Karpas-422 (cell line): ENCODE results near the gene CCM2L. TPM values are rescaled to one million over a fixed set of nuclear protein-coding genes. Genes with fewer than 3 reads are reported as not detected.

Experiments used
- DNase-seq: peaks from one replicate; pipeline ENCODE4 v3.0.0-alpha.2; 2015
- H2AFZ ChIP-seq: fragments of 200-600 bp; sonication (generic); 2 replicates; pipeline ENCODE4 v1.6.1; 2014; ENCODE audit warnings: antibody characterized with exemption, low read length, mixed read lengths
- H3K27ac ChIP-seq: fragments of 200-600 bp; sonication (generic); 2 replicates; pipeline ENCODE4 v1.5.1; 2014; ENCODE audit warnings: mild to moderate bottlenecking, low read length, moderate library complexity
- H3K27me3 ChIP-seq: fragments of 200-600 bp; sonication (generic); 2 replicates; pipeline ENCODE4 v1.6.1; 2014; ENCODE audit warnings: low read length, mixed read lengths
- H3K36me3 ChIP-seq: fragments of 200-600 bp; sonication (generic); 2 replicates; pipeline ENCODE4 v1.6.1; 2014; ENCODE audit warnings: low read length, mixed read lengths; ENCODE audit not compliant: insufficient read depth
- H3K4me1 ChIP-seq: fragments of 200-600 bp; sonication (generic); 2 replicates; pipeline ENCODE4 v1.6.1; 2014; ENCODE audit warnings: mild to moderate bottlenecking, low read length, mixed read lengths
- H3K4me2 ChIP-seq: fragments of 200-600 bp; sonication (generic); 2 replicates; pipeline ENCODE4 v1.6.1; 2014; ENCODE audit warnings: low read length, low read depth, mild to moderate bottlenecking; ENCODE audit not compliant: poor library complexity, severe bottlenecking
- H3K4me3 ChIP-seq: fragments of 200-600 bp; sonication (generic); 2 replicates; pipeline ENCODE4 v1.5.1; 2014; ENCODE audit warnings: mild to moderate bottlenecking, antibody characterized with exemption, low read length, mixed read lengths
- H3K79me2 ChIP-seq: fragments of 200-600 bp; sonication (generic); 2 replicates; pipeline ENCODE4 v1.6.1; 2014; ENCODE audit warnings: mild to moderate bottlenecking, low read length, mixed read lengths
- H3K9ac ChIP-seq: fragments of 200-600 bp; sonication (generic); 2 replicates; pipeline ENCODE4 v1.6.0; 2014; ENCODE audit warnings: low read length
- H3K9me2 ChIP-seq: fragments of 200-600 bp; sonication (generic), shearing (Covaris generic); replicated peaks from 2 replicates; pipeline ENCODE4 v1.6.0; 2014; ENCODE audit warnings: mild to moderate bottlenecking, low read length, moderate library complexity; ENCODE audit not compliant: insufficient read depth
- H3K9me3 ChIP-seq: fragments of 300-700, 200-600 bp; sonication (generic); 2 replicates; pipeline ENCODE4 v1.6.1; 2014; ENCODE audit warnings: low read length, mixed read lengths
- H4K20me1 ChIP-seq: fragments of 200-600 bp; sonication (generic); 2 replicates; pipeline ENCODE4 v1.6.1; 2014; ENCODE audit warnings: mild to moderate bottlenecking, antibody characterized with exemption, low read length, low read depth; ENCODE audit not compliant: insufficient read depth
- total RNA-seq: library from RNA; depleted of rRNA; stranded (reverse); fragments of >200 nt; shearing (Covaris generic); gene quantifications from 2 replicates; pipeline ENCODE4 v1.2.3, GENCODE V29; 2014; ENCODE audit warnings: low replicate concordance

Gene CCM2L
- total RNA-seq, 1 experiment from 2014 or later: 0.78 TPM

- Histone ChIP-seq H3K27me3 (no peaks in the 10 kb centered on the region), H3K27ac (no peak overlapping the region), H3K79me2 (no peaks in the 10 kb centered on the region), H3K9me2 (no peaks in the 10 kb centered on the region), H2AFZ (no peak overlapping the region), H3K36me3 (no peaks in the 10 kb centered on the region), H4K20me1 (no peaks in the 10 kb centered on the region), H3K9me3 (no peaks in the 10 kb centered on the region), H3K4me1 (no peaks in the 10 kb centered on the region), H3K4me2 (no peak overlapping the region), H3K9ac (no peak overlapping the region), H3K4me3 (no peak overlapping the region)
- peak; percentile 63 for DNase-seq
These were observed 5.3 kb upstream of the CCM2L start for GRCh38 chr20:32004963-32005362.

- Histone ChIP-seq H3K9me3 (no peaks in the 10 kb centered on the region), H3K4me3 (no peak overlapping the region), H3K36me3 (no peaks in the 10 kb centered on the region), H3K4me1 (no peaks in the 10 kb centered on the region), H3K27me3 (no peaks in the 10 kb centered on the region), H4K20me1 (no peaks in the 10 kb centered on the region), H3K79me2 (no peaks in the 10 kb centered on the region), H3K4me2 (no peak overlapping the region), H3K27ac (no peak overlapping the region), H3K9me2 (no peaks in the 10 kb centered on the region), H3K9ac (no peak overlapping the region), H2AFZ (no peak overlapping the region)
- no peak for DNase-seq
These were observed 4.2 kb upstream of the CCM2L start for GRCh38 chr20:32006053-32006452.

- Histone ChIP-seq H3K4me2 (no peak overlapping the region), H3K27ac (no peak overlapping the region), H3K9ac (no peak overlapping the region), H3K4me3 (no peak overlapping the region), H3K9me3 (no peaks in the 10 kb centered on the region), H3K36me3 (no peaks in the 10 kb centered on the region), H3K9me2 (no peaks in the 10 kb centered on the region), H4K20me1 (no peaks in the 10 kb centered on the region), H3K4me1 (no peaks in the 10 kb centered on the region), H3K27me3 (no peaks in the 10 kb centered on the region), H3K79me2 (no peaks in the 10 kb centered on the region), H2AFZ (no peak overlapping the region)
- DNase-seq: no peak
These were observed 3.1 kb upstream of the CCM2L start for GRCh38 chr20:32006841-32007786.

DNA sequence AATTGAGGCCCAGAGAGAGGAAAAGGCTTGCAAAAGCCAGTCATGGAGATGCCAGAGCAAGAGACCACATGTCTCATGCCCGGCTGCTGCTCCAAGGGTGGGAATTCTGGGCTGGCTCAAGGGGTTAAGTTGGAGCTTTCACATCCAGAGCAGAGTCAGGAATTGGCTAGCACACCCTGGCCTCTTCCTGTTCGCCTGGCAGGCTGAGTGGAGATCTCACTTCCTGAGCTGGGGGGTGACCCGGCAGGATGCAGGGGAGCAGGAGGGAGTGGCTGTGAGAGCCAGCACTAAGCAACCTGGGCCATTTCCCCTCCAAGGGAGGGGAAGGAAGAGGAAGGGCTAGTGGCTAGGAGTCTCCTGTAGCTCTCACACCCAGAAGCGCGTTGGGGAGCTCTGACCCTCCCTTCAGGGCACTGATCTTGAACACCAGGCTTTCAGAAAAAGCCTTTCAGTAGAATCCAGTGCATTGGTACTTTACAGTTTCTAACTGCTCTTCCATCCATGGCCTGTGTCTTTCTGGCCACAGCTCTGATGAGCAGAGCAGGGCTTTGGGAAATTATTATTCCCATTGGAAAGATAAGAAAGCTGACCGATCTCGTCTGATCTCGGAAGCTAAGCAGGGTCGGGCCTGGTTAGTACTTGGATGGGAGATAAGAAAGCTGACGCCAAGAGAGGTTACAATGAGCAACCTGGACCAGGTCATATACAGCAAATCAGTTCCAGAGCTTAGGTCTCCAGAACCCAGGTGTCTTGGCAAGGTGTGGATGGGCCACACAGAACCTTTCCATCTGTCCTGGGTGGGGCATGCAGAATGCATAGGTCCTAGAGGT, 2.2 kb upstream of the CCM2L start:
- Histone ChIP-seq H3K27me3 (no peaks in the 10 kb centered on the region), H3K4me3 (no peak overlapping the region), H2AFZ (no peak overlapping the region), H3K9me2 (no peaks in the 10 kb centered on the region), H3K27ac (no peak overlapping the region), H3K36me3 (no peaks in the 10 kb centered on the region), H3K9ac (no peak overlapping the region), H4K20me1 (no peaks in the 10 kb centered on the region), H3K4me2 (no peak overlapping the region), H3K4me1 (no peaks in the 10 kb centered on the region), H3K79me2 (no peaks in the 10 kb centered on the region), H3K9me3 (no peaks in the 10 kb centered on the region)
- no peak for DNase-seq

DNA sequence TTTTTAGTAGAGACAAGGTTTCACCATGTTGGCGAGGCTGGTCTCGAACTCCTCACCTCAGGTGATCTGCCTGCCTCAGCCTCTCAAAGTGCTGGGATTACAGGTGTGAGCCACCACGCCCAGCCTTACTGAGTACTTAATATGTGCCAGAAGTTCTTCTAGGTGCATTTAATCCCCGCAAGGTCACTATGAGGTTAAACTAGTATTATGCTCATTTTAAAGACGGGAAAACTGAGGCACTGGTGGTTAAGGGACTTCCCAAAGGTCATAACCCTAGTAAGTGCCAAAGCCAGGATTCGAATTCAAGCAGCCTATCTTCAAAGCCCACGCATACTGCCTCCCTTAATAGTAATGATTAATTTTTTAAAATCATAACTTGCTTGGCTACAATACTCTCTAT, 674 bp upstream of the CCM2L start:
- no peaks in the 10 kb centered on the region for H3K79me2 ChIP-seq
- H3K4me1 ChIP-seq: no peaks in the 10 kb centered on the region
- H3K36me3 ChIP-seq: no peaks in the 10 kb centered on the region
- H3K9ac ChIP-seq: no peak overlapping the region
- H4K20me1 ChIP-seq: no peaks in the 10 kb centered on the region
- H2AFZ ChIP-seq: no peak overlapping the region
- H3K4me2 ChIP-seq: no peak overlapping the region
- DNase-seq: no peak
- H3K27ac ChIP-seq: no peak overlapping the region
- no peaks in the 10 kb centered on the region for H3K9me3 ChIP-seq
- no peaks in the 10 kb centered on the region for H3K27me3 ChIP-seq
- H3K4me3 ChIP-seq: no peak overlapping the region
- no peaks in the 10 kb centered on the region for H3K9me2 ChIP-seq

GRCh38 chr20:32010666-32011065, 428 bp downstream of the CCM2L start:
- DNase-seq: no peak
- Histone ChIP-seq H3K4me3 (no peak overlapping the region), H2AFZ (no peak overlapping the region), H3K4me2 (no peak overlapping the region), H3K9me2 (no peaks in the 10 kb centered on the region), H3K27ac (no peak overlapping the region), H3K27me3 (no peaks in the 10 kb centered on the region), H3K9ac (no peak overlapping the region), H4K20me1 (no peaks in the 10 kb centered on the region), H3K9me3 (no peaks in the 10 kb centered on the region), H3K79me2 (no peaks in the 10 kb centered on the region), H3K4me1 (no peaks in the 10 kb centered on the region), H3K36me3 (no peaks in the 10 kb centered on the region)

DNA sequence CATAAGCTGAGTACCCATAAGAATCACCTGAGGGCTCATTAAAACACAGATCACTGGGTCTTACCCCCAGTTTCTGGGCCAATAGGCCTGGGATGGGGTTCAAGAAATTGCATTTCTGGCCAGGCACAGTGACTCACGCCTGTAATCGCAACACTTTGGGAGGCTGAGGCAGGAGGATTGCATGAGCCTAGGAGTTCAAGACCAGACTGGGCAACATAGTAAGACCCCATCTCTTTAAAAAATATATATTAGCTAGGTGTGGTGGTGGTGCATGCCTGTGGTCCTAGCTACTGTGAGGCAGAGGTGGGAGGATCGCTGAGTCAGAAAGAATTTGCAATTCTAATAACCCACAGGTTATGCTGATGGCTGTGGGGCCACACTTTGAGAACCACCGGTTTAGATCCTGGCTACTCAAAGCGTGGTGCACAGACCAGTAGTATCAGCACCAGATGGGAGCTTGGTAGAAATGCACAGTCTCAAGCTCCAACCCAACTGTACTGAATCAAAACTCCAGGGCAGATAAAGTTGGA, 2.0 kb downstream of the CCM2L start:
- no peaks in the 10 kb centered on the region for H3K9me3 ChIP-seq
- no peak overlapping the region for H3K9ac ChIP-seq
- H3K4me2 ChIP-seq: no peak overlapping the region
- H3K36me3 ChIP-seq: no peaks in the 10 kb centered on the region
- no peaks in the 10 kb centered on the region for H3K9me2 ChIP-seq
- H3K4me1 ChIP-seq: no peaks in the 10 kb centered on the region
- H2AFZ ChIP-seq: no peak overlapping the region
- H3K27me3 ChIP-seq: no peaks in the 10 kb centered on the region
- no peaks in the 10 kb centered on the region for H4K20me1 ChIP-seq
- DNase-seq: no peak
- H3K79me2 ChIP-seq: no peaks in the 10 kb centered on the region
- H3K4me3 ChIP-seq: no peak overlapping the region
- no peak overlapping the region for H3K27ac ChIP-seq

- H3K9me2 ChIP-seq: no peaks in the 10 kb centered on the region
- no peak overlapping the region for H3K27ac ChIP-seq
- no peaks in the 10 kb centered on the region for H3K9me3 ChIP-seq
- no peak overlapping the region for H3K4me3 ChIP-seq
- H4K20me1 ChIP-seq: no peaks in the 10 kb centered on the region
- H3K4me1 ChIP-seq: peaks cover 2% of the 10 kb centered on the region
- no peaks in the 10 kb centered on the region for H3K36me3 ChIP-seq
- H3K27me3 ChIP-seq: no peaks in the 10 kb centered on the region
- no peak overlapping the region for H3K4me2 ChIP-seq
- H2AFZ ChIP-seq: no peak overlapping the region
- no peak for DNase-seq
- no peaks in the 10 kb centered on the region for H3K79me2 ChIP-seq
- no peak overlapping the region for H3K9ac ChIP-seq
These were observed 3.1 kb downstream of the CCM2L start for GRCh38 chr20:32013326-32013725.
